ENCODE data around the gene UBE2D2.

- TF ChIP-seq CTCF (IDR thresholded peaks at IDR 0.05; ENCODE audit: low read length): no peak
- TF ChIP-seq EZH2 (IDR thresholded peaks at IDR 0.05; ENCODE audit: borderline replicate concordance, low read length): no peak
Measured at GRCh38 chr5:139644001-139644456, 82.9 kb downstream of the UBE2D2 start.
